ENCODE results near the gene TP53TG5.

GRCh38 chr20:45329497-45330319, 48.4 kb downstream of the TP53TG5 start:
- TF ChIP-seq POLR2A (IDR thresholded peaks at IDR 0.05) (no peak), CTCF (IDR thresholded peaks at IDR 0.05 in 4 of 5, conservative IDR thresholded peaks at IDR 0.05 in 1 of 5) (no peak)

Measured in gastrocnemius medialis (tissue), 4 donors.